GM12892 (cell line): ENCODE data around the gene MT1E.

ENCODE experiments used
- DNase-seq: peaks from one replicate; pipeline ENCODE4 v3.0.0; 2011; ENCODE audit not compliant: insufficient read length
- FAIRE-seq: peaks from 2 replicates; lab custom pipeline; 2011; peaks lifted over from hg19 to GRCh38; lab: Jason Lieb, UNC
- POLR2A ChIP-seq: IDR thresholded peaks from 2 replicates; pipeline ENCODE4 v1.6.1; 2011; ENCODE audit warnings: low read depth, low read length, control low read depth
- POLR2AphosphoS5 ChIP-seq: IDR thresholded peaks from 2 replicates; pipeline ENCODE4 v1.6.1; 2011; ENCODE audit warnings: low read depth, low read length, control low read depth
- TAF1 ChIP-seq: IDR thresholded peaks from 2 replicates; pipeline ENCODE4 v1.6.1; 2011; ENCODE audit warnings: low read depth, mild to moderate bottlenecking, control low read depth, low read length, borderline replicate concordance

MT1E gene

GRCh38 chr16:56608876-56609462 lies 16.6 kb upstream of the MT1E start:
- FAIRE-seq, result no peak
- DNase-seq, result no peak
- TF ChIP-seq TAF1 (no peak), POLR2AphosphoS5 (no peak), POLR2A (no peak)

DNA sequence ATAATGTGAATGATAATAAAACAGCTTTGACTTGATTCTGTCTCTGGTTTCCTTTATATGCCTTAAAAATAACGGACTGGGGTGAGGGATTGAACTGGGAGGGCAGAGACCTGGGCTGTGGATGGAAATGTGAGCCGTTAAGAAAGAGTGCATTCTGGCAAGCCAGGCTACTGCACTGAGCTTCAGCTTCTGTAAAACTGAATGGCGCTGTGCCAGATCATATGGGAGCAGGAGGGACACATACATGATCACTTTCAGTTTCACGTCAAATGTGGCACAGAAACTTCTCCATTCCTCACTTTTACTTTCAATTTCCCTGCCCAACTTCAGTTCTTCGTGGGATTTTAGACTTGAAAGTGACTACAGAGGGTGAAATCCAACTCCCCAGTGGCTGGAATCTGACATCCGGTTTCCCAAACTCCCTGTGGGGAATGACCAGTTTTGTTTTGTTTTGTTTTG lies 16.1 kb upstream of the MT1E start:
- peak; percentile 74 for FAIRE-seq
- peak; percentile 46 for DNase-seq
- no peak for TF ChIP-seq TAF1
- no peak for TF ChIP-seq POLR2A
- no peak for TF ChIP-seq POLR2AphosphoS5

DNA sequence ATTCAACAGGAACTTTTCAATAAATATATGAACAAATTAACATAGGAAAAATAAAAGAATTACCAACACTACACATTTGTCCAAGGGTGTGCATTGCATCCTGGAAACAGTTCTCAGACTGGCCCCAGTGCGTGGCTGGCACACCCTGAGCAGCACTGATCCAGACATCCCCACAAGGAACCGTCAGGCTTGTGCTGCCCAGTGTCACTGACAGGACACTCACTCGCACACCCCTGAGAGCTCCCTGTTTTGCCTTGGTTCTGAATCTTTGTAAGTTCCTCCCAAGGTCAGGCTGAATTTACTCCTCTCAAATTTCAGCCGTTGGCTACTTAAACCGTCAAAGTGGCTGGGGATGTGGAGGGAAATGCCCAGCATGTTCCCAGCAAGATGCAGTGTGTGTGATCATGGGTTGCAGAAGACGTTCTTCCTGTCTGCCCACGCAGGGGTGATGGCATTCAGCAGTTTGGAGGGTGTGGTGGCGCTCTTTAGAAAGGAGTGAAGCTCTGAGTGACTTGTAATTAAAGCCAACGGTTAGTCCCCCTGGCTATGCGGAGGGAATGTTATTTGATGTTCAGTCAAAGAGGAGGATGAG lies 15.5 kb upstream of the MT1E start:
- TF ChIP-seq POLR2A, result no peak; the same call in 1 of the 2 replicates
- DNase-seq, result no peak

GRCh38 chr16:56610609-56611111 lies 14.9 kb upstream of the MT1E start:
- TF ChIP-seq POLR2AphosphoS5 (no peak), POLR2A (no peak), TAF1 (no peak)
- DNase-seq (no peak), FAIRE-seq (no peak)

More for the DNA sequence above, 15.5 kb upstream of the MT1E start:
- no peak for FAIRE-seq

- FAIRE-seq (no peak), DNase-seq (no peak)
- TF ChIP-seq POLR2AphosphoS5 (no peak), TAF1 (no peak), POLR2A (no peak)
Observed at GRCh38 chr16:56611281-56611833, 14.2 kb upstream of the MT1E start.

DNA sequence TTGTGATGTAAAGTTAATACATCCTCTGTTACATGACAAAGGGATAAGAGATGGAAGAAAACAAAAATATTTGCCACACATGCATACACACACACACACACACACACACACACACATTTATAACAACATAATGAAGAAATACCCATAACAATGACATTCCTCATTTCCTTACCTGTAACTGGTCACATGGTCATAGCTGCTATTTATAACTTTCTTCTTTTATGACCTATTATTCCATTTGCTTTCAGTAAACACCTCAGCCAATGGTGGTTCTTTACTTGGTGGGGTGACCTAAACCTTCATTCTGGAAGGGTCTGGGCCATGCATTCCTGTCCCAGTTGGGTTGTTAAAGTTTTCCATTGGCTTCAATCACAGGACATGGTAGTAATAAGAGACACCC lies 11.9 kb upstream of the MT1E start:
- FAIRE-seq (no peak), DNase-seq (no peak)
- TF ChIP-seq POLR2A (no peak), TAF1 (no peak), POLR2AphosphoS5 (no peak)

- FAIRE-seq (no peak), DNase-seq (no peak)
- TF ChIP-seq TAF1 (no peak), POLR2AphosphoS5 (no peak), POLR2A (no peak)
Observed at GRCh38 chr16:56614549-56614991, 11.0 kb upstream of the MT1E start.

GRCh38 chr16:56615353-56615752 lies 10.2 kb upstream of the MT1E start:
- DNase-seq (no peak), FAIRE-seq (no peak)
- TF ChIP-seq TAF1 (no peak), POLR2A (no peak), POLR2AphosphoS5 (no peak)

DNA sequence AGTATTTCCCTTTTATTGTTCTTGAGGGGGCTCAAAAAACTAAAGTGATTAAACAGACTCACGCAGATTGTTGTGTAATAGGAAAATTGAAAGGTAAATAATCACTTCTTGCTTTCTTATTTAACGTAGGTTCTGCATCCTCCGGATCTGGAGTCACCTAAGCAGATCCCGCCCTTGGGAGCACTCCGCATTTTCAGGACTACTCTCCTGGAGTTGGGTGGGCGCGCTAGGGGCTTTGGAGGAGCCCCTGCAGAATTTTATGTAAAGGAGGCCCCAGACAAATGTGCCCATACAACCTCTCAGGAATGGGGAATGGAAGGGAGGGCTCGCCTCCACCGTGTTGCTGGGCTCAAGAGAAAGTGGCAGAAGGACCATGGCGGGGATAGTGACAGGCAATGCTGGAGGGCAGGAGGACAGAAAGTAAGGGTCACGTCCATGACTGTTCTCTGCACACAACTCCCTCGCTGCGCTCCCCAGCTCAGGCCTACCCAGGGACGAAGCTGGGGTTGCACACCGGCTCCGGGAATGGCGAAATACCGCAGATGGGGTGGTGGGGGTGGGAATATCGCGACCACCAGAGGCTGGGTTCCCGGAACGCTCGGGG lies 8.9 kb upstream of the MT1E start:
- TF ChIP-seq POLR2AphosphoS5, result no peak
- TF ChIP-seq POLR2A, result no peak
- no peak for TF ChIP-seq TAF1
- no peak for DNase-seq
- FAIRE-seq, result no peak

DNA sequence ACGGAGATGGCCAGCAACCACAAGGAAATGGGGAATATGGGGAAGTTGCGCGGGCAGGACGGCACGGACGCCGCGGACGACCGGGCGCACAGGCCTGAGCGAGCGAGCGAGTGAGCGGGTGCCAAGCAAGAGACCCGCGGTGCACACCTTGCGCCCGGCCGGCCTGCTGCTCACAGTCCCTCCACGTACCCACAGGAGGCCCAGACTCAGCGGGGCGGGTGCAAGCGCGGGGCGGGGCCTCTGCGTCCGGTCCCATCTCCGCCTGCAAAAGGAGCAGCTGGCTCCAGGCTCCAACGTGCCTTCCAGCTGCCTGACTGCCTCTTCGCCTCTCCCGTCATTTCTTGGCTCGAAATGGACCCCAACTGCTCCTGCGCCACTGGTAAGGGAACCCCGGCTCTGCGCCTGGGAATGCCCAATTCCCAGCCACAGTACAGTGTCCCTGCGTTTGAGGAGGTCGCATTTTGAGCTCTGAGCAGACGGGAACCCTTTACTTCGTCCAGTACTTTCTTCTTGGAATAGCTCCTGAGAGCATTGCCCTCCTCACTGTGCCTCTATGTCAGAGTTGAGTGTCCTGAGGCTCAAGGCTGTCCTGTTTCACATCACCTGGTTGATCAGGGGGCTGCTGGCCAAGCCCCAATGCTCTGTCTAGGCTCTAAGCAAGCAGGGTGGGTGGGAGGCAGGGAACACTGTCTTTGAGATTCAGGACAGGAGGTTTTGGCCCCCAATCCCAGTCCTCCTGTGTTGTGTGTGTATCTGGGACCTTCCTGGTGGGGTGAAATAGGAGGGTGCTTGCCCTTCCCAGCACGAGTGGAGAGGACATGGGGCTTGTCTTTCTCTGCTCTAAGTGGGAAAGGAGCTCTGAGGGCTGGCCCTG lies 8.1 kb upstream of the MT1E start:
- no peak for TF ChIP-seq POLR2AphosphoS5
- no peak for TF ChIP-seq POLR2A
- TF ChIP-seq TAF1, result no peak
- DNase-seq (no peak), FAIRE-seq (no peak)

DNA sequence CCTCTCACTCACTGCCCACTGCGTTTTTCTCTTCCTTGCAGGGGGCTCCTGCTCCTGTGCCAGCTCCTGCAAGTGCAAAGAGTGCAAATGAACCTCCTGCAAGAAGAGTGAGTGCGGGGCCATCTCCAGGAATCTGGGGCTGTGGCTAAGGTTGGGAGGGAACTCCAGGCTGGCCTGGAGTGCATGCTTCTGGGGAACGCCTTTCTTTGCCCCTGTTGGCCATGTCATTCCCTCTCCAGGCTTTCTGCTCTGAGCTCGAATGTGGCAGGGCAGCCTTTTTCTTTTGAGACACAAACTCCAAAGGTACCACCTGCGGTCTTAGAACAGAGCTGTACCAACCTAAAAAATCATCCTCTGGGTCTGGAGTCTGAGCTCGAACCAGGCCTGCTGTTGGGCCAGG lies 7.4 kb upstream of the MT1E start:
- no peak for TF ChIP-seq POLR2A
- TF ChIP-seq POLR2AphosphoS5, result no peak
- TF ChIP-seq TAF1, result no peak
- no peak for DNase-seq
- no peak for FAIRE-seq
